HG03442 (cell line): ENCODE measurements around the gene TMEM168.

Experiments used
- ATAC-seq: cut with Tn5 transposase; IDR thresholded peaks from one replicate; pipeline ENCODE4 v1.9.1; 2021; ENCODE audit warnings: mild to moderate bottlenecking, moderate library complexity; ENCODE audit not compliant: unreplicated experiment

Gene TMEM168

GRCh38 chr7:112726076-112726475 lies 64.1 kb downstream of the TMEM168 start:
- no peak for ATAC-seq

- ATAC-seq: no peak
These were observed 66.8 kb downstream of the TMEM168 start for GRCh38 chr7:112723416-112723815.

- ATAC-seq: no peak
These were observed 68.8 kb downstream of the TMEM168 start for GRCh38 chr7:112721366-112721765.

GRCh38 chr7:112715525-112715924 lies 74.7 kb downstream of the TMEM168 start:
- ATAC-seq: no peak

GRCh38 chr7:112714917-112715316 lies 75.3 kb downstream of the TMEM168 start:
- no peak for ATAC-seq
